ENCODE data around the gene ARHGAP40.
A peak's percentile ranks its signal among the peaks of the same experiment; 100 is the strongest.

DNA sequence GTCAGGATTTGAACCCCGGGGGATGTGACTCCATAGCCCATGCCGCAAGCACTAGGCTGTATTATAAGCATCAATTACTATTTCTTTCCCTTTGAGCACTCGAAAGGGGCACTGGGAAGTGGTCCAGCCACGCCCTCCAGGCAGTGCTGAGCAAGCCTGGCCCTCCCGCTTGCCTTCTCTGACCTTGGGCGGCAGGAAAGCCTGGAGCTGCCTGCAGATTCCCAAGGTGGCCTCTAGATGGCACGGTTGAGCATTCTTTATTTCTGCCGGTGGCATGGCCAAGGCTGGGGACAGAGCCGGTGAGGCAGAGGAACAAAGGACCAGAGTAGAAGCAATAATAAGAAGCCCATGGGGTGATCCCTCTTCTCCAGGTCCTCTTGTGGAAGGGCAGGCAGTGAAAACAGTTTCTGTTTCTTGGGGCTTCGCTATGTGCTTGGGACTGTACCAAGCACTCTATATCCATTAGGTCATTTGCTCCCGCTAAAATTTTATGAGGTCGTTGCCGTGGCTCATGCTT lies 32.0 kb downstream of the ARHGAP40 start:
- TF ChIP-seq NANOG (IDR thresholded peaks at IDR 0.05; ENCODE audit: insufficient read depth, low read depth, low read length, poor library complexity, severe bottlenecking) (no peak), CHD2 (IDR thresholded peaks at IDR 0.05; ENCODE audit: low read length) (no peak), EP300 (IDR thresholded peaks at IDR 0.05; ENCODE audit: borderline replicate concordance in 1 of 2, low read depth in 2 of 2, low read length in 2 of 2) (no peak), TAF1 (IDR thresholded peaks at IDR 0.05; ENCODE audit: low read depth, low read length) (0 out of 2 replicates have a peak, but pooled peaks have one; percentile 34), RXRA (IDR thresholded peaks at IDR 0.05; ENCODE audit: insufficient read depth, low read depth, low read length) (no peak)
- TF ChIP-seq, protein P1, sequence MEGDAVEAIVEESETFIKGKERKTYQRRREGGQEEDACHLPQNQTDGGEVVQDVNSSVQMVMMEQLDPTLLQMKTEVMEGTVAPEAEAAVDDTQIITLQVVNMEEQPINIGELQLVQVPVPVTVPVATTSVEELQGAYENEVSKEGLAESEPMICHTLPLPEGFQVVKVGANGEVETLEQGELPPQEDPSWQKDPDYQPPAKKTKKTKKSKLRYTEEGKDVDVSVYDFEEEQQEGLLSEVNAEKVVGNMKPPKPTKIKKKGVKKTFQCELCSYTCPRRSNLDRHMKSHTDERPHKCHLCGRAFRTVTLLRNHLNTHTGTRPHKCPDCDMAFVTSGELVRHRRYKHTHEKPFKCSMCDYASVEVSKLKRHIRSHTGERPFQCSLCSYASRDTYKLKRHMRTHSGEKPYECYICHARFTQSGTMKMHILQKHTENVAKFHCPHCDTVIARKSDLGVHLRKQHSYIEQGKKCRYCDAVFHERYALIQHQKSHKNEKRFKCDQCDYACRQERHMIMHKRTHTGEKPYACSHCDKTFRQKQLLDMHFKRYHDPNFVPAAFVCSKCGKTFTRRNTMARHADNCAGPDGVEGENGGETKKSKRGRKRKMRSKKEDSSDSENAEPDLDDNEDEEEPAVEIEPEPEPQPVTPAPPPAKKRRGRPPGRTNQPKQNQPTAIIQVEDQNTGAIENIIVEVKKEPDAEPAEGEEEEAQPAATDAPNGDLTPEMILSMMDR (IDR thresholded peaks at IDR 0.05; ENCODE audit: control extremely low read depth in 1 of 3, insufficient read depth in 1 of 3, low read depth in 1 of 3, low read length in 3 of 3): peak; percentile 75 to 97 (median 86)

Measured in H1 (cell line).